Astrocyte of the spinal cord (primary cell): Measurements from ENCODE around the gene ENAH.

Experiments used
- DNase-seq: peaks from one replicate; pipeline ENCODE4 v3.0.0; 2011; ENCODE audit warnings: low read depth, low spot score
- H3K4me3 ChIP-seq: 2 replicates; pipeline ENCODE4 v1.5.1; 2011; ENCODE audit warnings: low read depth, mild to moderate bottlenecking, low read length, moderate library complexity
- in situ Hi-C: cut with HindIII; loops from 2 replicates; pipeline ENCODE4 v1.10.0; 2017; ENCODE audit warnings: low sequenced_read_pairs
- TF ChIP-seq, protein P1 (sequence below): IDR thresholded peaks from 2 replicates; pipeline ENCODE4 v1.5.1; 2012; ENCODE audit warnings: low read depth, mild to moderate bottlenecking, low read length, inconsistent platforms

ENAH gene

DNA sequence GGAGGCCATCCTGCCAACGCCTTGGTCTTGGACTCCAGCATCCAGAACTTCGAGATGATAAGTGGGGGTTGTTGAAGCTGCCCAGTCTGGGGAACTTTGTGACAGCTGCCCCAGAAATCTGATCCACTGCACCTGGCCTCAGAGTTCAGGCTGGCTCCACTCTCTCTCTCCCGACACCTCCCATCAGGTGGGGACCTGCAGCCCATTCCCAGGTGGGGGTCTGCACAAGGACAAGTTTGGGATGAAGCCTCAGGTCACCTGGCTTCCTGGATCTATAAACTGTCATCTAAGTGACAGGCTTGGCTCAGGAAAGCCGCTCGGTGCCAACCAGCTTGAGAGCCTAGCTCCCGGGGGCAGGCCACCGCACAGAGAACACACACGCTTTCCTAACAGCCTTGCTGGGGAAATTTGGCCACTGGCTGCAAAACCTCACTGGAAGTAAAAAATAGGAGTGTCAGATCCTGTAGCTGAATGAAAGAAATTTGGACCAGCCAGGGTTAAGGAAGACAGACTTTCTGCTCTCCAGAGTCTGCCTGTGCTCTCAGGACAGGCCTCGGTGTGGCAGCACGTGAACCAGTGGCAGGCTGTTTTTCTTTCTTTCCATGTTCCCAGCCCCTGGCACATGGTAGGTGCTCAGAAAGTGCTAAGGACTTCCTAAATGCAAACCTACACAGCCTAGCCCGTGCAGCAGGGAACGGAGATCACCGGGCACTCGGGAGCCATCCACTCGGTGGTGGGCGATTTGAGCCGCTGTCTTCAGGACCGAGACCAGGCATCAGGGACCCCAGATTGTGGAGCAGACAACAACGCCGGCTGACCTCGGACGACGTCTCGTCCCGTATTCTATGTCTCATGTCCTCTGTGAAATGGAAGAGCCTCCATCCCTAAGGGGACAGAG is 182.5 kb downstream of the ENAH start:
- no peak for DNase-seq
- TF ChIP-seq, protein P1, sequence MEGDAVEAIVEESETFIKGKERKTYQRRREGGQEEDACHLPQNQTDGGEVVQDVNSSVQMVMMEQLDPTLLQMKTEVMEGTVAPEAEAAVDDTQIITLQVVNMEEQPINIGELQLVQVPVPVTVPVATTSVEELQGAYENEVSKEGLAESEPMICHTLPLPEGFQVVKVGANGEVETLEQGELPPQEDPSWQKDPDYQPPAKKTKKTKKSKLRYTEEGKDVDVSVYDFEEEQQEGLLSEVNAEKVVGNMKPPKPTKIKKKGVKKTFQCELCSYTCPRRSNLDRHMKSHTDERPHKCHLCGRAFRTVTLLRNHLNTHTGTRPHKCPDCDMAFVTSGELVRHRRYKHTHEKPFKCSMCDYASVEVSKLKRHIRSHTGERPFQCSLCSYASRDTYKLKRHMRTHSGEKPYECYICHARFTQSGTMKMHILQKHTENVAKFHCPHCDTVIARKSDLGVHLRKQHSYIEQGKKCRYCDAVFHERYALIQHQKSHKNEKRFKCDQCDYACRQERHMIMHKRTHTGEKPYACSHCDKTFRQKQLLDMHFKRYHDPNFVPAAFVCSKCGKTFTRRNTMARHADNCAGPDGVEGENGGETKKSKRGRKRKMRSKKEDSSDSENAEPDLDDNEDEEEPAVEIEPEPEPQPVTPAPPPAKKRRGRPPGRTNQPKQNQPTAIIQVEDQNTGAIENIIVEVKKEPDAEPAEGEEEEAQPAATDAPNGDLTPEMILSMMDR = no peak
- in situ Hi-C loops = no loop called here
- H3K4me3 ChIP-seq = no peak overlapping the region

- in situ Hi-C loops = no loop called here
- no peak for DNase-seq
- no peak overlapping the region for H3K4me3 ChIP-seq
- TF ChIP-seq, protein P1 = no peak
Observed at GRCh38 chr1:225469051-225469450, 183.9 kb downstream of the ENAH start.

- DNase-seq = no peak
- TF ChIP-seq, protein P1 = no peak
- no peak overlapping the region for H3K4me3 ChIP-seq
- in situ Hi-C loops = no loop called here
Observed at GRCh38 chr1:225468270-225469020, 184.5 kb downstream of the ENAH start.

DNA sequence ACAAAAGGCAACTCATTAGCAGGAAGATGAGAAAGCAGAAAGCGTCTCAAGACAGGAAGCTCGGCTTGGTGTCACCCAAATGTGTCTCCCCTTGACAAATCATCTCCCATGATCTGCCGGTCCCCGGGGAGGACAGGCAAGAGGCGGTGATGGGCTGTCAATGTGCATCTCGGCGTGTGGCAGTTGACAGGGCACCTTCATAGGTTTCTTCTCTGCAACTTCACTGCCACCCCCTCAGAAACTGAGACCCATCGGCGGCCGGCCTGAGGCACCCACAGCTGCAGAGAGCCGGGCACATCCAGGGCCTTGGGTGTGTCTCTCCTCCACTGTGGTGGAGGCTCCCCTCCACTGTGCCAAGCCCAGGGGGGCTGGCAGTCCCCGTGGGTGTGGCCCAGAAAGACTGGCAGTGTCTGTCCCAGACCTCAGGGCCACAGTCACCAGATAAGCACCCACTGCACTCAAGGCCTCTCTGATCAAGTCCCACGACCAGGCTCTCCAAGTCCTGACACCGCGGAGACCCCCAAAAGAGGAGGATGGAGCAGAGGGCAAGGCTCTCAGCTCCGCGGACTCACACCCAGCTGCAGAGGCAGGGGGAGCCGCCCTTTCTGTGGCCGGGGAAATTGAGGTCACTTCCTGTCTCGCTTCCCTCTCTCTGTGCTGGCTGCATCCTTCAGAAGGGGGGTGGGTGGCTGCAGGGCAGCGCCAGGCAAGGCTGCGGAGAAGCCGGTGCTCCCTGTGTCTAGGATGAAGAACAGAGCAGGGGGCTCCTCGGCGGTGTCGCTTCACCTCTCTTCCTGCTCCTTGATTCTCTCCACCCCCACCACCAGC is 185.5 kb downstream of the ENAH start:
- TF ChIP-seq, protein P1 = no peak
- in situ Hi-C loops = no loop called here
- no peak overlapping the region for H3K4me3 ChIP-seq
- DNase-seq = no peak

DNA sequence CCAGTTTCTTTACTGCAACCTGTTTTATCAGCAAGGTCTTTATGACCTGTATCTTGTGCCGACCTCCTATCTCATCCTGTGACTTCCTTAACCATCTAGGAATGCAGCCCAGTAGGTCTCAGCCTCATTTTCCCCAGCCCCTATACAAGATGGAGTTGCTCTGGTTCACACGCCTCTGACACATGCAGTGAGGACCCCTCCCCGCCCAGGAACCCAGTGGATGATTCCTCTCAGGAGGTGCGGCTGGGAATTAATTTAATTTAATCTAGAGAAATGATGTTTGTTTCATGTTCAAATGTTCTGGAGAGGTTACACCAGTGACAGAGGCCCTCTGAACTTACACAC is 186.1 kb downstream of the ENAH start:
- H3K4me3 ChIP-seq = no peak overlapping the region
- in situ Hi-C loops = no loop called here

More for the DNA sequence above, 186.1 kb downstream of the ENAH start:
- TF ChIP-seq, protein P1 = no peak
- DNase-seq = no peak
